NCI-H1930 (cell line): Measurements from ENCODE around the gene ZNF335.
"Not testable (repeated sequence)": the region's sequence is repeated elsewhere in the genome, so short reads cannot be mapped to it uniquely, and the experiment has no call there.

Source experiments
- DNase-seq, 2 experiments: peaks; one replicate each; lab custom pipeline; 2025; lab: John Stamatoyannopoulos, UW

ZNF335 gene

DNA sequence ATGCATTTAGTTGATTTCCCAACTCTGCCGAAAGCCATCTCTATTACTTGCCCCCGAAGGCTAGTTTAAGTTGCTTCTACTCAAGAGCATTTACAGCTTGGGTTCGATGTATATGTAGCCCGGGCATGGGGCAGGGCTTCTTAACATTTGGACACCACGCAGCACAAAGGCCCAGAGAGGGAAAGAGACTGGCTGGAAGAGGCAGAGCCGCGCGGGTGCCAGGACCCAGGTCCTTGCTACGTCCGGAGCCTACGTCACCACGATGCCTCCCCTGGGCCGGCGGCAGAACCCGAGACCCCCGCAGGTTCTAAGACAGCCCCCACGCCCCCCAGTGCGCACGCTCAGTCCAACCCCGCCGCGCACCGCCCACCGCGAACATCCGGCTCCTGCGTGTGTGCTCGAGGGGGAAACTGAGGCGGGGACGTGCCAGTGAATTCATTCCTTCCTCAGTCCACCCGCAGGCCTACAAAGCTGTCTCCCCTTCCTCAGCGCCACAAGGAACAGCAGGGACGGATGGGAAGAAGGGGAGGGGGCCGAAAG is 37.9 kb downstream of the ZNF335 start:
- DNase-seq = peak; percentile 82 to 86

- peak; percentile 67 to 68 for DNase-seq
These were observed 38.5 kb downstream of the ZNF335 start for GRCh38 chr20:45933266-45934045.

GRCh38 chr20:45931680-45932079 is 40.3 kb downstream of the ZNF335 start:
- not testable (repeated sequence) for DNase-seq

GRCh38 chr20:45927071-45927878 is 44.7 kb downstream of the ZNF335 start:
- DNase-seq = no peak

DNA sequence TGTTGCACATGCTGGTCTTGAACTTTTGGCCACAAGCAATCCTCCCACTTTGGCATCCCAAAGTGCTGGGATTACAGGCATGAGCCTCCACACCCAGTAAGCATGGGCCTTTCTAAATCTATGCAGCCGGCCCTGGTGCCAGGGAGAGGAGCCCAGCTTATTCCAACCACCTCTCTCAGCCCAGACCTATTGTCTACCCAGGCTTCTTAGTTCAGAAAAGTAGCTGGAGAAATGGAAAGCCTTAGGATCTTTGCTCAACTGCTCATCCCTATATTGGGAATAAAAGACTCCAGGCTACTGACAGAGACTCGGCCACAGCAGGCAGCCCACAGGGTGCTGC is 45.3 kb downstream of the ZNF335 start:
- no peak for DNase-seq

- DNase-seq = no peak
These were observed 46.0 kb downstream of the ZNF335 start for GRCh38 chr20:45925821-45926506.

GRCh38 chr20:45924391-45925261 is 47.4 kb downstream of the ZNF335 start:
- DNase-seq = no peak

DNA sequence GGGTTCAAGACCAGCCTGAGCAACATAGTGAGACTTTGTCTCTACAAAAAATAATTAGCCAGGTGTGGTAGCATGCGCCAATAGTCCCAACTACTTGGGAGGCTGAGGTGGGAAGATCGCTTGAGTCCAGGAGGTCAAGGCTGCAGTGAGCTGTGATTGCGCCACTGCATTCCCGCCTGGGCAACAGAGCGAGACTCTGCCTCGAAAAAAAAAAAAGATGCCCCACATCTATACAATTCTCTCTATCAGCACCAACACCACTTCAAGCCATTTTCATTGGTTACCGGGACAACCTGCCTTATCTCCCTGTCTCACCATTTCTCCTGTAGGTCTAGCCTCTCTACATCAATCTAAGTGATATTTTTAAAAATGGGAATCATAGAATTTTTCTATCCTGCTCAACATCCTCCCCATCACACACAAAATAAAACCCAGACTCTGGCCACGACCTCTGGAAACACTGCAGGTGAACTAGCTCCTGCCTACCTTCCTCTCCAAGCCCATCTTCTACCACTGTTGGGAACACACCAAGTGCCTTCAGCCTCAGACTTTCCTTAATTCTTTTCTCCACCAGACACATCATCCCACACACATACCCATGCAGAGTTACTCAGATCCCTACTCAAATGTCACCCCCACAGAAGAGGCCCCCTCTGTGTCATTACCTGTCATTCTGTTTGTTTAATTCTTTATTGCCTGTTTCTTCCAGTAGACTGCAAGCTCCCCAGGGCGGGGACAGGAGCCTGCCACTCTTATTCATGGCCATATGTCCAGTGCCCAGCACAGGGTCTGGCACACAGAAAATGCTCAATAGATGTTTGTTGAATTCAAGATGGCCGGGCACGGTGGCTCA is 50.4 kb downstream of the ZNF335 start:
- DNase-seq = no peak

- DNase-seq = no peak
These were observed 51.3 kb downstream of the ZNF335 start for GRCh38 chr20:45920462-45921336.

GRCh38 chr20:45919542-45920399 is 52.2 kb downstream of the ZNF335 start:
- DNase-seq = no peak

DNA sequence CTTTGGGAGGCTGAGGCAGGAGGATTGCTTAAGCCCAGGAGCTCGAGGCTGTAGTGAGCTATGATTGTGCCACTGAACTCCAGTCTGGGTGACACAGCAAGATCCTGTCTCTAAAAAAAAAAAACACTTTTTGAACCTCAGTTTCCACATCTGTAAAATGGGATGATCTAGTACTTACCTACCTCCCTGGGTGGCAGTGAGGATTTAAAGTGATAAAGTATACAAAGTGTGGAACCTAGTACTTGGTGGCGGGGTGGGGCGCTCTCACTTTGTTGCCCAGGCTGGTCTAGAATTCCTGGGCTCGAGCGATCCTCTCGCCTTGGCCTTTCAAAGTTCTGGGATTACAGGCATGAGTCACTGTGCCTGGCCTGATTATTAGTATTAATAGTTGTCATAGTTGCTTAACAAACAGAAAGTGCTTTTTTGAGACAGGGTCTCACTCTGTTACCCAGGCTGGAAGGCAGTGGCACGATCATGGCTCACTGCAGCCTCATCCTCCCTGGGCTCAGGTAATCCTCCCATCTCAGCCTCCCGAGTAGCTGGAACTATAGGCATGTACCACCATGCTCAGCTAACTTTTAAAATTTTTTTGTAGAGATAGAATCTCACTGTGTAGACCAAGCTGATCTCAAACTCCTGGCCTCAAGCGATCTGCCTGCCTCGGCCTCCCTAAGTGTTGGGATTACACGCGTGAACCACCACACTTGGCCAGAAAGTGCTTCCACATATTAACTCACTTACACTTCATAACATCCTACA is 53.0 kb downstream of the ZNF335 start:
- DNase-seq = no peak

GRCh38 chr20:45918182-45918737 is 53.7 kb downstream of the ZNF335 start:
- DNase-seq = no peak

DNA sequence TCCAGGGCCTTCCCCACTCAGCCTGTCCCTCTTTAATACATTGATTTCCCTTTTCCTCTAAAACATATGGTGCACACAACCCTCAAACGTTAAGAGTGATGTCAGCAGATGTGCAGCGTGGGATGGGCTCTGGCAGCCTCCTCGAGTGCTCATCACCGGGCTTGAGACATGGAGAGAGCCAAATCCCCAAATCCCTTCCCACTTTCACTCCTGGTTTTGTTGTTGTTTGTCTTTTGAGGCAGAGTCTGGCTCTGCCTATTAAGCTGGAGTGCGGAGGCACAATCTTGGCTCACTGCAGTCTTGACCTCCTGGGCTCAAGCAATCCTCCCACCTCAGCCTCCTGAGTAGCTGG is 54.2 kb downstream of the ZNF335 start:
- DNase-seq = no peak

- no peak for DNase-seq
These were observed 58.9 kb downstream of the ZNF335 start for GRCh38 chr20:45913116-45913515.

DNA sequence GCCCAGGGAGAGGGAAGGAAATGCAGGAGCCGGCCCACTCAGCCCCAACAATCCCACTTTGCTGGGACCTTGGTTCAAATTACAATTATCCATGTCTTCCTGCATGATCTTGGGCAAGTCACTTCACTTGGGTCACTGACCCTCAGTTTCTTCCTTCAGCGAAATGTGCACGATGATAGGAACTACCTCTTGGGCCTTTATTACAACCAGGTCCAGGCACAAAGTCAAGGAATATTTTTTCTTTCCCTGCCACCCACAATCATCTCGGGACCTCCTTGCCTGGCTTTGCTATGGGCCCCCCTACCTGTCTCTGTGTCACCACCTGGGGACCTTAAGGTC is 59.7 kb downstream of the ZNF335 start:
- no peak for DNase-seq

DNA sequence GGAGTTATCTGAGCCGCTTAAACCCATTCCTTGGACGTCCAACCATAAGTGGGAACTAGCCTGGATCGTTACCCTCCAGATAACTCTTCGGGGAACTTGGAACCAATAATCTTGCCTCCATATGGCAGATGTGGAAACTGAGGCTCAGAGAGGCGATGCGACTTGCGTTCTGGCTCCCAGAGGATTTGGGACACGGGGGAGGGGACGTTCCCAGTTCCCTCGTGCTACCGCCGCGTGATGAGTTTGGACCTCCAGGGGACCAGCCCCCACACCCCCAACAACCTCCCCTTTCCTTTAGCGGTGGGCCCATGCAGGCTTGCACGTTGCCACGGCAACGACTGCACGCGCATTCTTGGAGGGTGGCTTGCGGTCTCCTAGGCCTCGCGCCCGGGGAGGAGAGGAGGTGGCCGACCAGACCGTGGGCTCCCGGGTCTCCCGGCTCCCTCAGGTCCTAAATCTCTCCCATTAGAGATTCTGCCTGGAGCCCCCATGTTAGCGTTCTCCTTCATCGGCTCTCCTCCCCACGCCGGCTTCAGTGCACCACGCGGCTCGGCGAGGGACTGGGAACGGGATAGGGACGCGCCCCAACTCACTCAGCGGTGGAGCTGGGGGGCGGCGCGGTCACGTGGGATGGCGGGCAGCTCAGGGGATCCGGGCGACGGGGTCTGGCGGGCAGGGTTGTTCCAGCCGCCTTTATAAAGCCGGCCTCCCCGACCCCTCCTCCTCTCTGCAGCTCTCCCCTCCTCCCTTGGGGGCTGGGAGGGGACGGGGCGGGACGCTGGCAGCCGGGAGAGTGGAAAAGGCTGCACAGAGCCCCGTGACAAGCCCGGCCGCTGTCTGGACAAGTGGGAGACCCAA is 60.3 kb downstream of the ZNF335 start, which contains the start of gene PLTP:
Gene PLTP, minus strand, starts transcription at position 670 of the 858 bp plus-strand sequence. CDS start 703 bp downstream, outside the sequence.
- no peak for DNase-seq
